Neural cell (in vitro differentiated cells): ENCODE data around the gene RBMS3.

ENCODE experiments used
- CTCF ChIP-seq: fragments of 450-650 bp; IDR thresholded peaks from 2 replicates; pipeline ENCODE4 v1.5.1; 2014; ENCODE audit warnings: antibody characterized with exemption, mild to moderate bottlenecking, moderate library complexity; ENCODE audit not compliant: poor library complexity, severe bottlenecking
- MXI1 ChIP-seq: fragments of 450-650 bp; conservative IDR thresholded peaks from 2 replicates; pipeline ENCODE4 v1.6.1; 2014; ENCODE audit warnings: antibody characterized with exemption, mild to moderate bottlenecking; ENCODE audit not compliant: poor library complexity, severe bottlenecking

GRCh38 chr3:29903600-29903999, 622.7 kb downstream of the RBMS3 start:
- TF ChIP-seq MXI1 (no peak), CTCF (no peak)
